ENCODE data around the gene CENPP. TPM values are rescaled to one million over a fixed set of nuclear protein-coding genes. Genes with fewer than 3 reads are reported as not detected.
"Not testable (repeated sequence)": the region's sequence is repeated elsewhere in the genome, so short reads cannot be mapped to it uniquely, and the experiment has no call there.

CENPP gene
- total RNA-seq, 1 donor from 2014 or later: 10.6 TPM

DNA sequence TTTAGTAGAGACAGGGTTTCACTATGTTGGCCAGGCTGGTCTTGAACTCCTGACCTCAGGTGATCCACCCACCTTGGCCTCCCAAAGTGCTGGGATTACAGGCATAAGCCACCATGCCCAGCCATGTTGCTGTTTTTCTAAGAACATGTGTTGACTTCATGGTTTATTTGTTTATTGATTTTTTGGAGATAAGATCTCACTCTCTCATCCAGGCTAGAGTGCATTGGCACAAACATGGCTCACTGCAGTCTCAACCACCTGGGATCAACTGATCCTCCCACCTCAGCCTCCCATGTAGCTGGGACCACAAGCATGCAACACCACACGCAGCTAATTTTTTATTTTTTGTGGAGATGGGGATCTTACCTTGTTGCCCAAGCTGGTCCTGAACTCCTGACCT is 269.3 kb downstream of the CENPP start:
- not testable (repeated sequence) for DNase-seq (ENCODE audit: low spot score)

DNA sequence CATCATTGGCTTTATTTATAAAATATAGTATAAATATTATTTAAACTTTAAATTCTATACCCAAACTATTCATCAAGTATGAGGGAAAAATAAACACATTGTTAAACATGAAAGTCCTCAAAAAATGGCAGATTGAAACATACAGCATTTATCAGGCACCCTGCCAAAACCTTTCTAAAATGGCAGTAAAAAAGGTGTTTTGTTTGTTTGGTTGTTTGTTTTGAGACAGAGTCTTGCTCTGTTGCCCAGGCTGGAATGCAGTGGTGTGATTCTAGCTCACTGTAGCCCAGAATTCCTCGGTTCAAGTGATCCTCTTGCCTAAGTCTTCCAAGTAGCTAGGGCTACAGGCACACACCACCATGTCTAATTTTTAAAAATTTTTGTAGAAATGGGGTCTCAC is 270.2 kb downstream of the CENPP start:
- DNase-seq (ENCODE audit: low spot score): no peak

DNA sequence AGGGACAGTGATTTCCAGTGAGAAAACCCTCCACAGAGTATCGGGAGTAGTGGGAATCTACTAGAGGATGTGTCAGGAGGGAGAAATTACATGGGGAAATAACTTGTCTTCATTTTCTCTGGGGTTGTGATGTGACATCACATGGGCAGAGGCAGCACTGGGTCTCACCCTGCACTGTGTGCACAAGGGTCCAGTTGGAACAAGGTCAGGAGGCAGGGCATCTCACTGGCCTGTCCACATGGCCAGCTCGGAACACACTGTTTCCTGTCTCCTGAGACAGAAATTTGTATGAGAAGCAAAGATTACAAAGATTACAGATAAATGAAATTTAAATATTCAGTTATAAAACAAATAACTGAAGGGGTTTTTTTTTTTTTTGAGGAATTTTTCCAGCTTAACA is 272.6 kb downstream of the CENPP start:
- DNase-seq (ENCODE audit: low spot score): no peak

DNA sequence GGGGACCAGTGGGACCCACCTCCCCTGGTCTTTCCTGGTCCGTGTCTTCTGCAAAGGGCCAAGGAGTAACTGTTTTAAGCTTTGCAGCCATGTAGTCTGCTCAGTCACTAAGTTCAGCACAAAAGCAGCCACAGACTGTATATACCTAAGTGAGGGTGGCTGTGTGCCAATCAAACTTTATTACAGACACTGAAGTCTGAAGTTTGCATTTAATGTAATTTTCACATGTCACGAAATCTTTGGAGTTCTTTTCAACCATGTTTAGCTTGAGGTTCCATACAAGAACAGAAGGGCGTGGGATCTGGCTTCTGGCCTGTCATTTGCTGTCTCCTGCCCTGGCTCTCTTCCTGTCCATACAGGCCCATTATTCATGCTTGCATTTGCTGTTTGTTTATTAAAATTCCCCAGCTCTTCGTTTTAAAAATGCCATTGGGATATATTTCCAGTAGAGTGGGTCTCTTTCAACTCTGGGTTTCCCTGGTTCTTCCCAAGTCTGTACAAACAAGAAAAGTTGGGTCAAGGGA is 274.2 kb downstream of the CENPP start:
- no peak for DNase-seq (ENCODE audit: low spot score)

DNA sequence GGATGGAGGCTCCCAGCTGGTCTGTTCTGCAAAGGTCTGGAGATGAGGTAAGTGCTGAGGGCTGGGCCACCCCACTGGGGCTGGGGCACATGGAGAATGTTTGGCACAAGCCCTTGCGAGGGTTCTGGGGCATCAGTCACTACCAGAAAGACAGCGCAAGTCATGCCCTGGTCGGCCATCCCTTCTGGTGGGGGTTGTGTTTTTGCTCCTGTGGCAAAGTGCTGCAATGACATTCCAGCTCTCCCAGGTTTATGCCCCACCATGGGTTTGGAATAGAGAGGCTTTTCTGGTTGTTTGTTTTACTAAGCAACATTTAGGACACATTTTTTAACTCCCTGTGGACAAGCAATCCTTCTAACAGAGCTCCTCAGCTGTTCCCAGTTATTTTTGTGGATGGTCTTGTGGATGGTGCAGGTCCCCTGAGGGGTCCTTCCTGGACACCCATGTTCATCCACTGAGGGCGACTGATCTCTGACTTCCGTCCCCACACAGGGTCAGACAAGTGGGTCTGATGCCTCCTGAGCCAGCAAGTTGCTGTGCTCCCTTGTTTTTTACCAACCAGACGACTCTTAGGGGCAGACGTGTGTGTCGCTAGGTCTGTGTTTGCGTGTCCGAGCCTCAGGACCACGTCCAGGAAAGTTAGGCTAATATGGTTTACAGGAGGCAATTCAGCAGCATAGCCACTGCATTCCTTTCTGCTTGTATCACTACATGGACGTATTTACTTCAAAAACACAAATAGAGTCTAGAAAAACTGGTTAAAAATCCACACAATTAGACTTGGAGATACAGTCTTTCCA is 274.9 kb downstream of the CENPP start:
- DNase-seq (ENCODE audit: low spot score): no peak

DNA sequence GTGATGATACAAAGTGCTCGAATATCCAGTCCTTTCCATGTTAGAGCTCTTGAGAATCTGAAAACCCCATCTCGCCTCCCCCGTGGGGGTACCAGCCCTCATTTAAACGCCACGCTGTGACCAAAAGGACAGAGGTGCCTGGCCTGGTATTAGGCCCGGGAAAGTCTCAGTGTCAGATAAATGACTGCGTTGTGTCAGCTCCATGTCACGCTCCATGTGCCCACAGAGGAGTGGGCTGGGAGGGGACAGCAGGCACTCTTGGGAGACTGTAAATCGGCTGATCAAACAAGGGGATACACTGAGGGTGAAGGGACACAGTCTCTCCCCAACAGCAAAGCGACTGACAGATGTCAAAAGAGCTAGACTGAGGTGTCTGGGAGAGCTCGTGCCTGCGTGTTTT is 275.7 kb downstream of the CENPP start:
- no peak for DNase-seq (ENCODE audit: low spot score)

DNA sequence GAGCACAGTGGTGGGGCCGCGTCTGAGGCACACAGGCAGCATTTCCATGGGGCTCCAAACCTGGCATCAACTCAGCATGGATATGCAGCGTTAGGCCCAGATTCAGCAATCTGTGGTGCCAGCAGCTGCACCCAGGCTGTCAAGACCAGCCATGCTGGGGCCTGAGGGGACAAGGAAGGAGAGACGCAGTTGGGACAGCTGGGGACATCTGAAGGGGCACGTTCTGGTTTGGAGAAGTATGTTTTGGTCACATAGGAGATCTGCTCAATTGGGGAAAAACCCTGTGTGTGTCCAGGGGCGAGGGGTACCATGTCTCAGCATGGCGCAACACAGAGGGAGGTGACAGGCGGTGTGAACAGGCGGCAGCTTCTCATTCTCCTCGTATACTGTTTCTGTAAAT is 276.7 kb downstream of the CENPP start:
- DNase-seq (ENCODE audit: low spot score): no peak

DNA sequence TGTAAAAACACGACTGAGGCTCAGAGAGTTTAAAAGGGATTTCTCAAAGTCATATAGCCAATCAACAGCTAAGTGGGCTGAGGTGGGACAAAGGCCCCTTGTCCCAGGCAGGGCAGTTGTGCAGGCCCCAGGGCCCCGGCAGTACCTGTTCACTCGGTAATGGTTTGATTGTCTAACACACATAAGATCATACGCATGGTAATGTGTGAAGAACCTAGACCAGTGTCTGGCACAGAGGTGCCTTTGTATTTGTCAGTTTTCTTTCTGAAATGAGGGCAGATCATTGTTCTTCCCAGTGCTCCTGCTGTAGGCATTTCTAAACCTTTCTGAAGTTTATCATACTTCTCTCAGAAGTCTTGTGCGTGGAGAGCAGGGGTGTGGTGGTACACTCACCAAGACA is 277.3 kb downstream of the CENPP start:
- DNase-seq (ENCODE audit: low spot score): no peak

DNA sequence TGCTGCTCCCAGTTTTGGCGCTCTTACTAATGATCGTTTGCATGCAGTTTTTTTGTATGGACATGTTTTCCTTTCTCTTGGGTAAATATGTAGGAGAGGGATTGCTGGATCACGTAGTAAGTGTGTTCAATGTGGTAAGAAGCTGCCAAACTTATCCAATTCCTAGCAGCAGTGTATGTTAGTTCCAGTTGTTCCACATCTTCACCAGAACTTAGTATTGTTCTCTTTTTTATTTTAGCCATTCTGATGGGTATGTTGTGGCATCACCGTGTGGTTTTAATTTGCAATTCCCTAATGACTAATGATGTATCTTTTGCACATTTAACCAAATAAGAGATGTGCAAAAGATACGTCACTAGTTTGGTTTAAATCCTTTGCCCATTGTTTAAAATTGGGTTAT is 278.2 kb downstream of the CENPP start:
- no peak for DNase-seq (ENCODE audit: low spot score)

DNA sequence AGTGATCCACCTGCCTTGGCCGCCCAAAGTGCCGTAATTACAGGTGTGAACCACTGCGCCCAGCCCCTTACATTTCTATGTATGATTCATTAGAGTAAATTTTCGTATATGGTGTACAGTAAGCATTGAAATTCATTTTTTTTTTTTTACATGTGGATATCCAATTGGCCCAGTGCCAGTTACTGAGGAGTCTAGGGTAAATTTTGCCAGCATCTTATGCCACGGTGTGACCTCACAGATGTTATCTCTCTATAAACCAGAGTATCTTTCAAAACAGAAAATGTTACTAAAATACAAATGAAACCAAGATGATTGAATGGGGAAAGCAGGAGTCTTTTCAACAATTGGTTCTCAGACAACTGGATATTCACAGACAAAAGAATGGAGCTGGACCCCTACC is 279.5 kb downstream of the CENPP start:
- no peak for DNase-seq (ENCODE audit: low spot score)

DNA sequence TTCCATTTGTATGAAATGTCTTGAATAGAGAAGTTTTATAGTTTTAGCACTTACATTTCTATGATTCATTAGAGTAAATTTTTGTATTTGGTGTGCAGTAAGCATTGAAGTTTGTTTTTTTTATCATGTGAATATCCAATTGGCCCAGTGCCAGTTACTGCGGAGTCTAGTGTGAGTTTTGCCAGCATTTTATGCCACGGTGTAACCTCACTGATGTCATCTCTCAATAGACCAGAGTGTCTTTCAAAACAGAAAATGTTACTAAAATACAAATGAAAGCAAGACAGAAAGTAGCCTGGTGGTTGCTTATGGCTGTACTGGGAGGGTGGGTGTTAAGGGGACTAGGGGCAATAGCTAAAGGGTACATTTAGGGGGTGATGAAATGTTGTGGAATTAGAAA is 281.3 kb downstream of the CENPP start:
- DNase-seq (ENCODE audit: low spot score): no peak

DNA sequence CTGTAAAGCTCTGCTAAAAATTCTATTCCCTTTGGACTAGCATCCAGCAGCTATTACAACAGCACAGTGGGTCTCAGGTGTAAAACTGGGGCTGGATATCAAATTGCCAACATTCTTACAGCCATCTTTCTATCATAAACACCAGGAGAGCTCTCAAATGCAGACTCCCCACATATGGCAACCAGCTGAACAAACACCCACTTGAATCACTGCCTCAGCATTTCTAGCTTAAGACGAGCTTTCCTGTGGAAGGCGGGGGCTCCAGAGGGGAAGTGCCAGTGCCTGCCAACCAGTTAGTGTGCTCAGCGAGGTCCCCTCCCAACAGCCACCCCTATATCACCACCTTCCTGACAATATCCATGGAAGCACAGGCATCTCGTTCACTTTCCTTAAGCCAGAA is 282.0 kb downstream of the CENPP start:
- DNase-seq (ENCODE audit: low spot score): no peak

DNA sequence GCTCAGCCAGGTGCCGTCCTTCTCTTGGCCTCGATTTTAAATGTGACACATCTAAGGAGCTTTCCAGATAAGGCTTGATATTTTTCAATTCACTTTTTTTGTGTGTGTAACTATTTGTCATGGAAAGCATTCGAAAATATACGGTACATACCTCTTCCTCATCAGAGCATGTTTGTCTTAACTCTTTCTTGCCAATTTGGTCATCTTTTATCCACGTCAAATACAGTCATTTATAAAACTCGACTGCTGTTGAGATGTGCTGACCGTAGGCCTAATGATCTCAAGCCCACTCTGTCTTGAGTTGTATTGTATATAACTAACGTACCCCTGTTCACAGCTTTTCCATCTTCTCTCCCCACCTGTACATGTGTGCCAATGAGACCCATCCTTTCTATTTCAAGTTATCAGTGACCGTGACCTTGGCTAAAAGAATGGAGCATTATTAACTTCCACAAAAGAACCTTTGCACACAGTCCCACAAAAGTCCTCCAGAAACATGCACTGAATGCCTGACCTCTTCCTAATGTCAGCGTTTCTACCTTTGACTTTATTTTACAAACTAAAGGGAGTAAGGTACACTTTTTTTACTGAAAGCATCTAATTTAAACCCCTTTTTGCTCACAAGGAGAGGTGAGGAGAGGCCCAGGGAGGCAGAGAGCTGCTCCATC is 282.6 kb downstream of the CENPP start:
- DNase-seq (ENCODE audit: low spot score): no peak

DNA sequence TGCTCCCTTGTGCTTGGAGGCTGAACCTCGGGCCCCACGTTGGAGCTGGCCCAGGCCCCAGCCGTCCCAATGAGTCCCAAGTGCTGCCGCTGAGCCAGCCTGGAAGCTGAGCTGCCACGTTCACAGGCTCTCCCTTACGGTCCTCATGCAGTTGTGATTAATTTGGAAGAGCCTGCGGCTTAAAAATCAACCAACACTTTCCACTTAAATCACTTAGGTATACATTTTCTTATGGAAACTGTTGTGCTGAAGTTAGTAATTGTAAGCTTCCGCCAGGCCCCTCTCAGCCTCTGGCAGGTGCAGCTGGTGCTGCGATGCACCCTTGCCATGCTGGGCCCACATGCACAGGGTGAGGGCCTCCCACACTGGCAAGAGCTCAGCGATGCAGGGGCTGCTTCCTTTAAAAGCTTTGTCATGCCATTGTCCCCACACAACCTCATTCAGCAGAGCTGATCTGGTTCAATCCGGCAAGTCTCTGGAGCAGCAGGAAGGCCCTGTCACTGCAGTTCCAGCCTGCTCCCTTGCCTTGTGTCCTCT is 283.2 kb downstream of the CENPP start:
- DNase-seq (ENCODE audit: low spot score): no peak

DNA sequence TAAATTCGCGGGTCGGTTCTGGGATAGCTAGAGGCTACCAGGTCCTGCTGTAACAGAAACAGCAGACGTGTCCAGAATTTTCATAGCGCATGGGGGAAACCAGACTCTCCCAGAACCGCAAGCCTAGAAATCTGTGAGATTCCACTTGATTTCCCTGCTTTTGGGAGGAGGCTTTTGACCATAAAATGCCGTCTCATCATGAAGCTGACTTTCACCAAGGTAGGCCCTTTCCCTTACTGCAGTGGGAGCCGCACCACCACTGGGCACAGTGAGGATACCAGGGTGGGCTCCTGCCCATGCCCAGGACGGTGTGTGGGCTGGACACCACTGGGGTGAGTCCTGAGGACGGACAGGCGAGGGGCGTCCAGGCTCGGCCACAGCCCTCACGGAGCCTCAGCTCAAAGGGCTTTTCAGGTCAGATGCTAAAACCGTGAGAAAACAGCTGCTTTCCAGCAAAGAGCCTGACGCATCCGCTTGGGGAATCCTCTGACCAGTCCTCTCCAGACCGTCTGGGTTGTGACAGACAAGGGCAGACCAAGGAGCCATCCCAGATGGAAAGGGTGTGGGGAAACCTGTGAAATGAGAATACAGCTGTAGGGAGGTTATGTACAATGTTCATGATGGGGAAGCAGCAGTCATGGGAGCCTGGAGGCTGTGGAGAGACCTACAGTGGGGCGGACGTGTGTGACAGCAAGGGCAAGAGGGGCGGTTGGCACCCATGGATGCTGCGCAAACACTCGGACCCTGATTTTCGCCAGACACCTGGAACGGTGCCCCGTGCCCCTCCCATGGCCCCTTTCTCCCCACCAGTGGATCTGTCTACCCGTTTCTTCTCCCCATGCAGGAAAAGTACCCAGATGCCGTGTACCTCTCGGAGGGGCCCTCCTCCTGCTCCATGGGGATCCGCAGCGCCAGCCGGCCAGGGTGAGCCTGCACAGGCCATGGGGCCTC is 285.0 kb downstream of the CENPP start:
- DNase-seq (ENCODE audit: low spot score): no peak

DNA sequence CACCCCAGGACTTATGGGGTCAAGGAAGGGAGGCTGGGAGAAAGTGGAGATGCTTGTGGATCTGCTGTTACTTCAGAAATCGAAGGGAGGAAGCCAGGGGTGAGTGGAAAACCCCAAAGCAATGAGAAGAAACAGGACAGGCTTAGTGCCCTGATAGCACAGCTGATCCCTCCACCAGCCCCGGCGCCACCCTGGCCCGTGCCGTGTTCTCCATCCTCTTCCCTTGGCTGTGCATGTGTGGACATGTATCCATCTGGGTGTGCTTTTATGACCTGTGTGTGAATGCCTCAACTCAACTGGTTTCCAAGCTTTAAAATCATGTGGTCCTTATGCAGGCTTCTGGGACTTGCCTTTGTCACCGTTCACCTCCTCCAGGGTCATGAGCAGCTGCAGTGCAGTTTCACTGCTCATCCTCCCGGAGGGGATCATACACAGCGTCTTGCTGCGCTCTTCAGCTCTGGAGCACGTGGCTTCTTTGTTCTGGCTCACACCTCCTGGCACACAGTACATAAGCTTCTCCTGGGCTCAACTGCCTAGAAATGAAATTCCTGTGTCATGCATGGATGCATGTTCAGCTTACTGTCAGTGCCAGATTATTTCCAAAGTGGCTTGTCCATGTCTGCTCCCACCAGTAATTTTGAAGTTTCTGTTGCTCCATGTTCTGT is 286.0 kb downstream of the CENPP start:
- no peak for DNase-seq (ENCODE audit: low spot score)

DNA sequence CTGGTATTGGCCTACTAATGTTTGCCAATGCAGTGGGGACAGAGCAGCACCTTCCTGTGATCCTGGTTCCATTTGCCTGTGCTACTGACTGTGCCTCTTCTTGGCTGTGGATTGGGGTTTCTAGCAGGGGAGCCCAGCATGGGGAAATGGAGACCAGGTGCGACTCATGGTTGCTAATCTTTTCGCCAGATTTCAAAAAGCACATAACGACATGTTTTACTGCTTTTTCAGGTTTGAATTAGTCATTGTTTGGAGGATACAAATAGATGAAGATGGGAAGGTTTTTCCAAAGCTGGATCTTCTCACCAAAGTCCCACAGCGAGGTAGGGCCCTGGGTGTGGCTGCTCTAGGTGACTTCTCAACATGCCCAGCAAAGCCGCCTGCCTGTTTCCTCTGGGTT is 286.5 kb downstream of the CENPP start:
- no peak for DNase-seq (ENCODE audit: low spot score)

DNA sequence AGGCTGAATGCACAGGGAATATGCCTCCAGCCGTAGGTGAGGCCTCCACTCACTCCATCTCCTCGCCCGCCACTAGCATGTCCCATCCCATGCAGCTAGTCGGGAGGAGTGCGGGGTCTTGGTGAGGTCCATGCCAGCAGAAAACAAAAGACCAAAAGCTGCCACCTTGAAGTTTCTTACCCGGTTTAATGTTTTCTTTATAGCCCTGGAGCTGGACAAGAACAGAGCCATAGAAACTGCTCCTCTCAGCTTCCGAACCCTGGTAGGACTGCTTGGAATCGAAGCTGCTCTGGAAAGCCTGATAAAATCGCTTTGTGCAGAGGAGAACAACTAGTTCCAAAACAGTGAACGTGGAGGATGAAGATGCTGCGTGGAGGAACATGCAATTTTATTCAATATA is 287.1 kb downstream of the CENPP start:
- no peak for DNase-seq (ENCODE audit: low spot score)

DNA sequence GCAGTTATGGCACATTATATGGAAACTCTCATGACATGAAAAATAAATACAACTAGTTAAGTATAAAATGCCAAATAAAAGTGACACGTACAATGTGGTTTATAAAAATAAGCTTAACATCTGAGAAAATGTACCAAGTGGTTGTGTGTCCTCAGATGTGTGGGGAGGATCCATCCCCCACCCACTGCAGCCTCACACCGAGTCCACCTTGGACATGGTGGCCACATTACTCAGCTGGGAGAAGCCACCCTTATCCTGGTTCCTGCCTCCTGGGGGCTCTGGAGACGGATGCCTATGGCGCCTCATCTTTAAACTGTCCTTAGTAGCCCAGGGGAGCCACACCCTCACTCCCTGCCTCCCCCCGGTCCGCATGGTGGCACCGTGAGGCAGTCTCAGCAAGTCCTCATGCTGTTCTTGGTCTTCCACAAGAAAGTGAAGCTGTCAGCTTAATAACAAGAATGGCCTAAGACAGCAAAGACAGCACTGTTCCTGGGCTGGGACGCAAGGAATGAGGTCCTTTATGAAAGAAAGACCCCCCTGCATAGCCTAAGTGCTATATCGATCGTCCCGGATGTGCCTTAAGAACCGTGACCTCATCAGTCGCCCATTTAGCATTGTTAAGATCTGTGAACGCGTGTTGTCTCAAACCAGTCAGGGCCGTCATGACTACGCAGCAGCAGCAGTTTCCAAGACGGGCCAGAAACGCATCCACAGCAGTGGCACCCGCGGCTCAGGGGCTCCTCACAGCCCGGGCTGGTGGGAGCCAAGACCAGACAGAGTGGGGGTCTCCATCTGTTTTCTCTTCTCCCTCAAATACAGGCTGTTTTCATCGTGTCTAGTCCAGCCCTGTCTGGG is 287.7 kb downstream of the CENPP start:
- DNase-seq (ENCODE audit: low spot score): no peak

DNA sequence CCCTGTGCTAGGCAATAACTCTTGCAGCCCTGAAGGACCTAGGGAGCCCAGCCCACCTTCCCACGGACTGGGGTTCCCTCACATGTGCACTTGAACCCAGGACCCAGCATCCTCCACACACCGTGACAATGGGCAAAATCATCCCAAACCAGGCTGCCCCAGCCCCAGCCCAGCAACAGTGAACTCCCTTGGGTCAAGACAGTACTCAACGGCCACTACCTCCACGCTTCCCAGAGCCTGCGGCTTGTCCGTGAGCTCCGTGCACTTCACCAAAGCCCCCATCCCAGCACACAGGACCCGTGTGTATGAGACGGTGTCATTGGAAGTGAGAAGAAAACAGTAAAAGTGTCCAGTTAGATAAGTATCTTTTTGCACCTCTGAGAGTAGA is 288.4 kb downstream of the CENPP start:
- no peak for DNase-seq (ENCODE audit: low spot score)
